H1 (cell line): ENCODE measurements around the gene NHERF2. TPM values are rescaled to one million over a fixed set of nuclear protein-coding genes. Genes with fewer than 3 reads are reported as not detected.

ENCODE experiments used
- ATF3 ChIP-seq: IDR thresholded peaks from 2 replicates; pipeline ENCODE4 v1.6.1; 2011; ENCODE audit warnings: low read depth, mild to moderate bottlenecking, low read length; ENCODE audit not compliant: insufficient read depth
- BACH1 ChIP-seq: IDR thresholded peaks from 2 replicates; pipeline ENCODE4 v1.6.1; 2012; ENCODE audit warnings: low read length, improper control_type of control experiment
- BRCA1 ChIP-seq: IDR thresholded peaks from 2 replicates; pipeline ENCODE4 v1.6.1; 2012; ENCODE audit warnings: low read depth, low read length, improper control_type of control experiment
- CEBPB ChIP-seq: IDR thresholded peaks from 2 replicates; pipeline ENCODE4 v1.6.1; 2012; ENCODE audit warnings: low read depth, low read length
- CHD1 ChIP-seq: IDR thresholded peaks from 2 replicates; pipeline ENCODE4 v1.6.1; 2012; ENCODE audit warnings: low read depth, low read length, improper control_type of control experiment
- CHD2 ChIP-seq: IDR thresholded peaks from 2 replicates; pipeline ENCODE4 v1.6.1; 2012; ENCODE audit warnings: low read length, improper control_type of control experiment
- CTCF ChIP-seq, 3 experiments: IDR thresholded peaks; 1 replicate in 2 of 3; 2 replicates in 1 of 3; pipeline versions ENCODE4 v1.5.1 to v1.6.1; 2011; ENCODE audit warnings: low read length in 3 of 3, mild to moderate bottlenecking in 3 of 3, inconsistent platforms in 2 of 3, low read depth in 1 of 3, moderate library complexity in 1 of 3; ENCODE audit not compliant: insufficient read depth in 1 of 3; ENCODE audit errors: control extremely low read depth in 1 of 3
- E2F6 ChIP-seq: IDR thresholded peaks from 2 replicates; pipeline ENCODE4 v1.6.1; 2012; ENCODE audit warnings: inconsistent platforms
- HDAC6 ChIP-seq: IDR thresholded peaks from one replicate; pipeline ENCODE4 v1.7.1; 2012; ENCODE audit warnings: low read depth, mild to moderate bottlenecking, inconsistent platforms, low read length, moderate library complexity
- JUN ChIP-seq: IDR thresholded peaks from 2 replicates; pipeline ENCODE4 v1.6.1; 2011; ENCODE audit warnings: low read depth, mild to moderate bottlenecking, improper control_type of control experiment, low read length
- KDM4A ChIP-seq: IDR thresholded peaks from one replicate; pipeline ENCODE4 v1.7.1; 2012; ENCODE audit warnings: low read depth, mild to moderate bottlenecking, moderate library complexity, low read length, inconsistent platforms; ENCODE audit not compliant: severe bottlenecking
- KDM5A ChIP-seq: fragments of 200-600 bp; IDR thresholded peaks from 2 replicates; pipeline ENCODE4 v1.7.1; 2012; ENCODE audit warnings: mild to moderate bottlenecking, low read length, inconsistent platforms, mixed read lengths
- MAFK ChIP-seq: IDR thresholded peaks from 2 replicates; pipeline ENCODE4 v1.6.1; 2012; ENCODE audit warnings: low read depth, mild to moderate bottlenecking, improper control_type of control experiment, low read length
- RFX5 ChIP-seq: IDR thresholded peaks from 2 replicates; pipeline ENCODE4 v1.6.1; 2011; ENCODE audit warnings: low read depth, low read length, improper control_type of control experiment, borderline replicate concordance
- SAP30 ChIP-seq: fragments of 300-600 bp; sonication (generic); IDR thresholded peaks from 2 replicates; pipeline ENCODE4 v1.7.1; 2012; ENCODE audit warnings: low read length, moderate library complexity, mild to moderate bottlenecking, inconsistent platforms; ENCODE audit not compliant: insufficient read depth, insufficient replicate concordance
- SIRT6 ChIP-seq: IDR thresholded peaks from one replicate; pipeline ENCODE4 v1.7.1; 2012; ENCODE audit warnings: low read length, inconsistent platforms
- TBP ChIP-seq: IDR thresholded peaks from 2 replicates; pipeline ENCODE4 v1.6.1; 2011; ENCODE audit warnings: low read depth, low read length, improper control_type of control experiment
- TCF12 ChIP-seq: IDR thresholded peaks from 2 replicates; pipeline ENCODE4 v1.6.1; 2011; ENCODE audit warnings: low read depth, mild to moderate bottlenecking, low read length
- TEAD4 ChIP-seq: IDR thresholded peaks from 2 replicates; pipeline ENCODE4 v1.6.1; 2012; ENCODE audit warnings: low read depth, low read length, inconsistent platforms, mixed read lengths
- ZNF274 ChIP-seq: IDR thresholded peaks from 2 replicates; pipeline ENCODE4 v1.7.0; 2012; ENCODE audit warnings: low read length, borderline replicate concordance; ENCODE audit errors: extremely low read depth
- polyA plus RNA-seq, 7 experiments: library from polyadenylated mRNA; depleted of rRNA in 3 of 7; stranded (reverse) in 5 of 7; unstranded in 2 of 7; fragments of >200 nt in 5 of 7; fragments of 200-250 nt in 2 of 7; gene quantifications; 1 replicate in 5 of 7; 2 replicates in 1 of 7; 4 replicates in 1 of 7; pipeline versions ENCODE4 v1.2.1 to v1.2.3, GENCODE V29; 2011 to 2013; ENCODE audit warnings: missing spikeins in 2 of 7, mixed read lengths in 2 of 7
- total RNA-seq: library from RNA; stranded (reverse); fragmentation: NEBNext Ultra II Directional; extraction: Animal tissue kit (Norgen Biotek cat#: 25700); gene quantifications from 2 replicates; pipeline ENCODE4 v1.2.1, GENCODE V29; 2021

The NHERF2 gene
- total and polyA plus RNA-seq, 2 of the 8 experiments (the other 6 are each of a cell fraction or from before 2014, with no cell fraction given), result 13.9 to 19.3 TPM

GRCh38 chr16:1980030-1980769 lies 46.5 kb upstream of the NHERF2 start (continued):
- TF ChIP-seq TCF12, result no peak
- no peak for TF ChIP-seq HDAC6
- TF ChIP-seq KDM4A, result peak; percentile 12
- TF ChIP-seq JUN, result no peak
- no peak for TF ChIP-seq RFX5
- no peak for TF ChIP-seq ZNF274
- TF ChIP-seq CHD2, result no peak
- TF ChIP-seq CHD1, result no peak
- no peak for TF ChIP-seq TEAD4
- no peak for TF ChIP-seq ATF3
- TF ChIP-seq SIRT6, result no peak
- no peak for TF ChIP-seq TBP
- TF ChIP-seq E2F6, result peak; percentile 89
- no peak for TF ChIP-seq CEBPB
- TF ChIP-seq BRCA1, result no peak
- no peak for TF ChIP-seq SAP30
- TF ChIP-seq BACH1, result no peak
- no peak for TF ChIP-seq CTCF (IDR thresholded peaks at IDR 0.05; ENCODE audit: control extremely low read depth in 1 of 3, insufficient read depth in 1 of 3, low read depth in 1 of 3, low read length in 3 of 3)
- no peak for TF ChIP-seq MAFK
- no peak for TF ChIP-seq KDM5A
- TF ChIP-seq, all 59 proteins: peak for 7
